ENCODE results near the gene NAT10. TPM values are rescaled to one million over a fixed set of nuclear protein-coding genes. Genes with fewer than 3 reads are reported as not detected.
"Not testable (repeated sequence)": the region's sequence is repeated elsewhere in the genome, so short reads cannot be mapped to it uniquely, and the experiment has no call there.

The NAT10 gene
- polyA plus RNA-seq, result 10 to 100 TPM; 21.9 to 24.0 TPM

GRCh38 chr11:34105079-34105956 lies at the start of gene NAT10:
NAT10 (plus strand) TSS chr11:34105629; CDS start chr11:34108226, 2,597 bp downstream.
- 0 to 1% methylated on average over 54 to 55 of the region's 55 CpGs for whole genome bisulfite sequencing, 2 donors
- H3K4me1 ChIP-seq (ENCODE audit: control insufficient read depth in 2 of 2, insufficient read depth in 2 of 2, low read length in 1 of 2), result no peaks in the 10 kb centered on the region
- no peaks in the 10 kb centered on the region for H3K9me3 ChIP-seq (ENCODE audit: control insufficient read depth in 2 of 2, insufficient read depth in 1 of 2, low read depth in 1 of 2, low read length in 1 of 2)
- H3K27me3 ChIP-seq (ENCODE audit: control insufficient read depth in 1 of 2, insufficient read depth in 2 of 2, low read length in 2 of 2), result no peaks in the 10 kb centered on the region
- peak within 1 kb of the TSS; percentile 70 to 99 for H3K27ac ChIP-seq (ENCODE audit: low read depth in 2 of 2, low read length in 1 of 2)
- H3K36me3 ChIP-seq (ENCODE audit: control insufficient read depth in 2 of 2, insufficient read depth in 2 of 2, low read length in 1 of 2), result peaks cover 0 to 8% of the 10 kb centered on the region in 2 donors
- peak within 1 kb of the TSS; percentile 86 to 98 for H3K4me3 ChIP-seq (ENCODE audit: low read depth in 1 of 2, low read length in 2 of 2)

GRCh38 chr11:34056672-34057071 lies 48.8 kb upstream of the NAT10 start:
- H3K4me3 ChIP-seq (ENCODE audit: low read depth in 1 of 2, low read length in 2 of 2), result no peak overlapping the region
- no peaks in the 10 kb centered on the region for H3K9me3 ChIP-seq (ENCODE audit: control insufficient read depth in 2 of 2, insufficient read depth in 1 of 2, low read depth in 1 of 2, low read length in 1 of 2)
- WGBS, 2 donors, result 16 to 26% methylated on average over 2 of the region's 2 CpGs
- H3K27ac ChIP-seq (ENCODE audit: low read depth in 2 of 2, low read length in 1 of 2), result no peak overlapping the region
- H3K4me1 ChIP-seq (ENCODE audit: control insufficient read depth in 2 of 2, insufficient read depth in 2 of 2, low read length in 1 of 2), result peaks cover 0 to 2% of the 10 kb centered on the region in 2 donors
- H3K36me3 ChIP-seq (ENCODE audit: control insufficient read depth in 2 of 2, insufficient read depth in 2 of 2, low read length in 1 of 2), result peaks cover 0 to 2% of the 10 kb centered on the region in 2 donors
- no peaks in the 10 kb centered on the region for H3K27me3 ChIP-seq (ENCODE audit: control insufficient read depth in 1 of 2, insufficient read depth in 2 of 2, low read length in 2 of 2)

- Histone ChIP-seq H3K36me3 (ENCODE audit: control insufficient read depth in 2 of 2, insufficient read depth in 2 of 2, low read length in 1 of 2) (no peaks in the 10 kb centered on the region), H3K27me3 (ENCODE audit: control insufficient read depth in 1 of 2, insufficient read depth in 2 of 2, low read length in 2 of 2) (no peaks in the 10 kb centered on the region), H3K4me3 (ENCODE audit: low read depth in 1 of 2, low read length in 2 of 2) (no peak overlapping the region), H3K4me1 (ENCODE audit: control insufficient read depth in 2 of 2, insufficient read depth in 2 of 2, low read length in 1 of 2) (peaks cover 0 to 3% of the 10 kb centered on the region in 2 donors), H3K27ac (ENCODE audit: low read depth in 2 of 2, low read length in 1 of 2) (no peak overlapping the region), H3K9me3 (ENCODE audit: control insufficient read depth in 2 of 2, insufficient read depth in 1 of 2, low read depth in 1 of 2, low read length in 1 of 2) (no peaks in the 10 kb centered on the region)
- 83 to 88% methylated on average over 2 of the region's 2 CpGs for WGBS, 2 donors
These were observed 42.2 kb upstream of the NAT10 start for GRCh38 chr11:34063061-34063795.

- no peaks in the 10 kb centered on the region for H3K36me3 ChIP-seq (ENCODE audit: control insufficient read depth in 2 of 2, insufficient read depth in 2 of 2, low read length in 1 of 2)
- 79 to 85% methylated on average over 2 of the region's 2 CpGs for WGBS, 2 donors
- H3K27me3 ChIP-seq (ENCODE audit: control insufficient read depth in 1 of 2, insufficient read depth in 2 of 2, low read length in 2 of 2), result no peaks in the 10 kb centered on the region
- H3K4me3 ChIP-seq (ENCODE audit: low read depth in 1 of 2, low read length in 2 of 2), result no peak overlapping the region
- H3K4me1 ChIP-seq (ENCODE audit: control insufficient read depth in 2 of 2, insufficient read depth in 2 of 2, low read length in 1 of 2), result peaks cover 0 to 3% of the 10 kb centered on the region in 2 donors
- H3K9me3 ChIP-seq (ENCODE audit: control insufficient read depth in 2 of 2, insufficient read depth in 1 of 2, low read depth in 1 of 2, low read length in 1 of 2), result no peaks in the 10 kb centered on the region
- no peak overlapping the region for H3K27ac ChIP-seq (ENCODE audit: low read depth in 2 of 2, low read length in 1 of 2)
These were observed 41.1 kb upstream of the NAT10 start for GRCh38 chr11:34064291-34064690.

- WGBS, 2 donors, result 90 to 91% methylated on average over 6 of the region's 6 CpGs
- Histone ChIP-seq H3K27me3 (ENCODE audit: control insufficient read depth in 1 of 2, insufficient read depth in 2 of 2, low read length in 2 of 2) (no peaks in the 10 kb centered on the region), H3K9me3 (ENCODE audit: control insufficient read depth in 2 of 2, insufficient read depth in 1 of 2, low read depth in 1 of 2, low read length in 1 of 2) (no peaks in the 10 kb centered on the region), H3K4me1 (ENCODE audit: control insufficient read depth in 2 of 2, insufficient read depth in 2 of 2, low read length in 1 of 2) (peaks cover 0 to 3% of the 10 kb centered on the region in 2 donors), H3K4me3 (ENCODE audit: low read depth in 1 of 2, low read length in 2 of 2) (no peak overlapping the region), H3K27ac (ENCODE audit: low read depth in 2 of 2, low read length in 1 of 2) (no peak overlapping the region), H3K36me3 (ENCODE audit: control insufficient read depth in 2 of 2, insufficient read depth in 2 of 2, low read length in 1 of 2) (no peaks in the 10 kb centered on the region)
These were observed 39.8 kb upstream of the NAT10 start for GRCh38 chr11:34065505-34066203.

GRCh38 chr11:34066766-34067165 lies 38.7 kb upstream of the NAT10 start:
- H3K27me3 ChIP-seq (ENCODE audit: control insufficient read depth in 1 of 2, insufficient read depth in 2 of 2, low read length in 2 of 2); H3K9me3 ChIP-seq (ENCODE audit: control insufficient read depth in 2 of 2, insufficient read depth in 1 of 2, low read depth in 1 of 2, low read length in 1 of 2); H3K36me3 ChIP-seq (ENCODE audit: control insufficient read depth in 2 of 2, insufficient read depth in 2 of 2, low read length in 1 of 2); H3K27ac ChIP-seq (ENCODE audit: low read depth in 2 of 2, low read length in 1 of 2); H3K4me1 ChIP-seq (ENCODE audit: control insufficient read depth in 2 of 2, insufficient read depth in 2 of 2, low read length in 1 of 2); H3K4me3 ChIP-seq (ENCODE audit: low read depth in 1 of 2, low read length in 2 of 2): not testable (repeated sequence)
- WGBS, 2 donors, result 82 to 84% methylated on average over 8 of the region's 8 CpGs

- Histone ChIP-seq H3K27me3 (ENCODE audit: control insufficient read depth in 1 of 2, insufficient read depth in 2 of 2, low read length in 2 of 2) (no peaks in the 10 kb centered on the region), H3K4me3 (ENCODE audit: low read depth in 1 of 2, low read length in 2 of 2) (no peak overlapping the region), H3K36me3 (ENCODE audit: control insufficient read depth in 2 of 2, insufficient read depth in 2 of 2, low read length in 1 of 2) (no peaks in the 10 kb centered on the region), H3K27ac (ENCODE audit: low read depth in 2 of 2, low read length in 1 of 2) (no peak overlapping the region), H3K4me1 (ENCODE audit: control insufficient read depth in 2 of 2, insufficient read depth in 2 of 2, low read length in 1 of 2) (peaks cover 0 to 3% of the 10 kb centered on the region in 2 donors), H3K9me3 (ENCODE audit: control insufficient read depth in 2 of 2, insufficient read depth in 1 of 2, low read depth in 1 of 2, low read length in 1 of 2) (no peaks in the 10 kb centered on the region)
- 86% methylated on average over 7 of the region's 7 CpGs for WGBS, 2 donors
These were observed 37.9 kb upstream of the NAT10 start for GRCh38 chr11:34067383-34068065.

- no peak overlapping the region for H3K27ac ChIP-seq (ENCODE audit: low read depth in 2 of 2, low read length in 1 of 2)
- H3K4me3 ChIP-seq (ENCODE audit: low read depth in 1 of 2, low read length in 2 of 2), result no peak overlapping the region
- peaks cover 0 to 3% of the 10 kb centered on the region in 2 donors for H3K4me1 ChIP-seq (ENCODE audit: control insufficient read depth in 2 of 2, insufficient read depth in 2 of 2, low read length in 1 of 2)
- WGBS, 2 donors, result 59% methylated on average over 2 of the region's 2 CpGs
- no peaks in the 10 kb centered on the region for H3K36me3 ChIP-seq (ENCODE audit: control insufficient read depth in 2 of 2, insufficient read depth in 2 of 2, low read length in 1 of 2)
- H3K27me3 ChIP-seq (ENCODE audit: control insufficient read depth in 1 of 2, insufficient read depth in 2 of 2, low read length in 2 of 2), result no peaks in the 10 kb centered on the region
- H3K9me3 ChIP-seq (ENCODE audit: control insufficient read depth in 2 of 2, insufficient read depth in 1 of 2, low read depth in 1 of 2, low read length in 1 of 2), result no peaks in the 10 kb centered on the region
These were observed 37.3 kb upstream of the NAT10 start for GRCh38 chr11:34068111-34068510.

GRCh38 chr11:34071306-34071705 lies 34.1 kb upstream of the NAT10 start:
- not testable (repeated sequence) for H3K4me1 ChIP-seq (ENCODE audit: control insufficient read depth in 2 of 2, insufficient read depth in 2 of 2, low read length in 1 of 2); H3K4me3 ChIP-seq (ENCODE audit: low read depth in 1 of 2, low read length in 2 of 2); H3K9me3 ChIP-seq (ENCODE audit: control insufficient read depth in 2 of 2, insufficient read depth in 1 of 2, low read depth in 1 of 2, low read length in 1 of 2); H3K36me3 ChIP-seq (ENCODE audit: control insufficient read depth in 2 of 2, insufficient read depth in 2 of 2, low read length in 1 of 2); H3K27ac ChIP-seq (ENCODE audit: low read depth in 2 of 2, low read length in 1 of 2); H3K27me3 ChIP-seq (ENCODE audit: control insufficient read depth in 1 of 2, insufficient read depth in 2 of 2, low read length in 2 of 2)
- 75 to 76% methylated on average over 8 of the region's 8 CpGs for WGBS, 2 donors

Measured in esophagus (tissue), 2 donors.